B cell (primary cell): Measurements from ENCODE around the gene MEA1. TPM values are rescaled to one million over a fixed set of nuclear protein-coding genes. Genes with fewer than 3 reads are reported as not detected.

Experiments
- polyA plus RNA-seq: library from polyadenylated mRNA; depleted of rRNA; stranded (reverse); fragments of >200 nt; gene quantifications from 2 replicates; pipeline ENCODE4 v1.2.3, GENCODE V29; 2012
- total RNA-seq, 2 donors: library from RNA; stranded (reverse); fragments of 120-200 nt in 1 of 2; gene quantifications; 1 replicate in 1 of 2; 2 replicates in 1 of 2; pipeline versions ENCODE4 v1.2.3 to v1.2.4, GENCODE V29; 2013 to 2022

The MEA1 gene
- total and polyA plus RNA-seq, 2 donors (not counting 1 experiment from before 2014, with no cell fraction given): 35.7 to 36.7 TPM

Other genes starting within 250 kb of the MEA1 start
- gene BICRAL, start 231.9 kb downstream of the MEA1 start, total RNA-seq: 34.1 and 34.9 TPM in 2 replicates
- gene BICRAL, start 231.9 kb downstream of the MEA1 start, polyA plus RNA-seq: 13.1 and 17.5 TPM in 2 replicates
- gene RPL7L1, start 134.3 kb downstream of the MEA1 start, total RNA-seq: 95.9 and 100 TPM in 2 replicates
- gene RPL7L1, start 134.3 kb downstream of the MEA1 start, polyA plus RNA-seq: 12.8 and 14.5 TPM in 2 replicates
- not detected in 2 replicates for gene PTCRA, start 97.9 kb downstream of the MEA1 start, total RNA-seq
- not detected in 2 replicates for gene PTCRA, start 97.9 kb downstream of the MEA1 start, polyA plus RNA-seq
- gene CNPY3, start 84.5 kb downstream of the MEA1 start, total RNA-seq: 159 and 163 TPM in 2 replicates
- gene CNPY3, start 84.5 kb downstream of the MEA1 start, polyA plus RNA-seq: 96.3 and 123 TPM in 2 replicates
- 2.0 and 2.8 TPM in 2 replicates for gene GNMT, start 53.2 kb downstream of the MEA1 start, total RNA-seq
- 4.1 and 5.9 TPM in 2 replicates for gene GNMT, start 53.2 kb downstream of the MEA1 start, polyA plus RNA-seq
- gene PEX6, start 34.8 kb downstream of the MEA1 start, total RNA-seq: 16.6 and 17.1 TPM in 2 replicates
- gene PEX6, start 34.8 kb downstream of the MEA1 start, polyA plus RNA-seq: 16.0 and 19.9 TPM in 2 replicates
- 23.6 and 26.3 TPM in 2 replicates for gene PPP2R5D, start 29.4 kb downstream of the MEA1 start, total RNA-seq
- gene PPP2R5D, start 29.4 kb downstream of the MEA1 start, polyA plus RNA-seq: 21.4 and 23.2 TPM in 2 replicates
- 50.7 and 52.2 TPM in 2 replicates for gene KLHDC3, start 303 bp upstream of the MEA1 start, total RNA-seq
- 35.4 and 47.4 TPM in 2 replicates for gene KLHDC3, start 303 bp upstream of the MEA1 start, polyA plus RNA-seq
- gene RRP36, start 7.7 kb upstream of the MEA1 start, total RNA-seq: 43.5 and 46.2 TPM in 2 replicates
- 18.5 and 22.8 TPM in 2 replicates for gene RRP36, start 7.7 kb upstream of the MEA1 start, polyA plus RNA-seq
- gene CUL7, start 39.9 kb upstream of the MEA1 start, total RNA-seq: 21.4 and 22.7 TPM in 2 replicates
- gene CUL7, start 39.9 kb upstream of the MEA1 start, polyA plus RNA-seq: 17.4 and 20.2 TPM in 2 replicates
- 43.8 and 45.6 TPM in 2 replicates for gene MRPL2, start 45.5 kb upstream of the MEA1 start, total RNA-seq
- gene MRPL2, start 45.5 kb upstream of the MEA1 start, polyA plus RNA-seq: 42.7 and 52.8 TPM in 2 replicates
- gene KLC4, start 45.7 kb upstream of the MEA1 start, total RNA-seq: 52.7 and 61.9 TPM in 2 replicates
- gene KLC4, start 45.7 kb upstream of the MEA1 start, polyA plus RNA-seq: 30.6 and 33.0 TPM in 2 replicates
- gene PTK7, start 62.4 kb upstream of the MEA1 start, total RNA-seq: not detected in 2 replicates
- gene PTK7, start 62.4 kb upstream of the MEA1 start, polyA plus RNA-seq: 0.29 TPM in 1 of 2 replicates, not detected in the other
- gene SRF, start 157.3 kb upstream of the MEA1 start, total RNA-seq: 22.7 and 23.1 TPM in 2 replicates
- gene SRF, start 157.3 kb upstream of the MEA1 start, polyA plus RNA-seq: 21.7 and 24.8 TPM in 2 replicates
- gene CUL9, start 168.2 kb upstream of the MEA1 start, total RNA-seq: 110 and 115 TPM in 2 replicates
- 98.0 and 129 TPM in 2 replicates for gene CUL9, start 168.2 kb upstream of the MEA1 start, polyA plus RNA-seq
- gene DNPH1, start 215.5 kb upstream of the MEA1 start, total RNA-seq: 25.8 and 29.0 TPM in 2 replicates
- gene DNPH1, start 215.5 kb upstream of the MEA1 start, polyA plus RNA-seq: 46.2 and 52.8 TPM in 2 replicates
- gene TTBK1, start 229.5 kb upstream of the MEA1 start, total RNA-seq: 0.07 TPM in 2 replicates
- not detected in 2 replicates for gene TTBK1, start 229.5 kb upstream of the MEA1 start, polyA plus RNA-seq